Kidney (tissue), 14 donors: ENCODE data around the gene CCT7. TPM values are rescaled to one million over a fixed set of nuclear protein-coding genes. Genes with fewer than 3 reads are reported as not detected.

Experiments used
- DNase-seq, 5 donors: peaks; one replicate each; pipeline ENCODE4 v3.0.0-alpha.2; 2013 to 2020
- FAIRE-seq: peaks from 2 replicates; lab custom pipeline; 2012; peaks lifted over from hg19 to GRCh38; lab: Jason Lieb, UNC
- H3K27ac ChIP-seq, 2 donors: one replicate each; pipeline ENCODE4 v1.7.0; 2013; ENCODE audit warnings: low read depth in 2 of 2, low read length in 2 of 2, inconsistent platforms in 1 of 2
- H3K27me3 ChIP-seq: one replicate; pipeline ENCODE4 v1.7.1; 2013; ENCODE audit warnings: low read length, inconsistent platforms; ENCODE audit not compliant: control insufficient read depth, insufficient read depth
- H3K36me3 ChIP-seq, 3 donors: one replicate each; pipeline versions ENCODE4 v1.7.0 to v1.7.1; 2013; ENCODE audit warnings: low read length in 3 of 3, control low read depth in 1 of 3, inconsistent platforms in 1 of 3; ENCODE audit not compliant: insufficient read depth in 3 of 3, control insufficient read depth in 2 of 3
- H3K4me1 ChIP-seq, 3 donors: one replicate each; pipeline versions ENCODE4 v1.7.0 to v1.7.1; 2013; ENCODE audit warnings: low read length in 3 of 3, inconsistent platforms in 1 of 3, low read depth in 1 of 3; ENCODE audit not compliant: control insufficient read depth in 2 of 3, insufficient read depth in 2 of 3
- H3K4me3 ChIP-seq, 3 donors: one replicate each; pipeline versions ENCODE4 v1.7.0 to v1.8.1; 2013; ENCODE audit warnings: low read length in 3 of 3, control low read depth in 1 of 3, inconsistent platforms in 1 of 3
- H3K9ac ChIP-seq, 3 donors: one replicate each; pipeline versions ENCODE4 v1.7.0 to v1.7.1; 2013; ENCODE audit warnings: low read length in 3 of 3, control low read depth in 1 of 3, inconsistent platforms in 1 of 3
- H3K9me3 ChIP-seq, 3 donors: one replicate each; pipeline versions ENCODE4 v1.7.0 to v1.7.1; 2013; ENCODE audit warnings: low read length in 3 of 3, control low read depth in 1 of 3, inconsistent platforms in 1 of 3; ENCODE audit not compliant: control insufficient read depth in 2 of 3, insufficient read depth in 1 of 3
- intact Hi-C: fragments of 100-400 bp; cut with DNase I; formaldehyde crosslinking; loops from one replicate; pipeline ENCODE4 v1.11.1; 2022
- polyA plus RNA-seq: library from polyadenylated mRNA; stranded (reverse); fragments of 350-450 nt; fragmentation: Illumina TruSeq; extraction: RNeasy Lipid Tissue Mini Kit (QIAGEN cat#74804); gene quantifications from one replicate; pipeline ENCODE4 v1.2.3, GENCODE V29; 2014; ENCODE audit warnings: low read depth, low replicate concordance; ENCODE audit not compliant: insufficient read depth
- total RNA-seq: library from RNA; stranded (reverse); fragmentation: NEBNext Ultra II Directional; extraction: Animal tissue kit (Norgen Biotek cat#: 25700); gene quantifications from one replicate; pipeline ENCODE4 v1.2.1, GENCODE V29; 2021
- TF ChIP-seq, protein P1 (sequence below): IDR thresholded peaks from 3 replicates; pipeline ENCODE4 v1.5.1; 2012; ENCODE audit warnings: mild to moderate bottlenecking, moderate library complexity, borderline replicate concordance; ENCODE audit not compliant: insufficient read depth; ENCODE audit errors: extremely low read depth
- donor health status: control.
- donor health status: control.
- donor health status: control.
- donor health status: control.
- donor health status: control.
- donor health status: DM: yes; HTN: yes; CAD: no.
- donor health status: Normal renal cell carcinoma (clear cell type).

The CCT7 gene
- total and polyA plus RNA-seq, 2 donors from 2014 or later = 164 to 173 TPM

DNA sequence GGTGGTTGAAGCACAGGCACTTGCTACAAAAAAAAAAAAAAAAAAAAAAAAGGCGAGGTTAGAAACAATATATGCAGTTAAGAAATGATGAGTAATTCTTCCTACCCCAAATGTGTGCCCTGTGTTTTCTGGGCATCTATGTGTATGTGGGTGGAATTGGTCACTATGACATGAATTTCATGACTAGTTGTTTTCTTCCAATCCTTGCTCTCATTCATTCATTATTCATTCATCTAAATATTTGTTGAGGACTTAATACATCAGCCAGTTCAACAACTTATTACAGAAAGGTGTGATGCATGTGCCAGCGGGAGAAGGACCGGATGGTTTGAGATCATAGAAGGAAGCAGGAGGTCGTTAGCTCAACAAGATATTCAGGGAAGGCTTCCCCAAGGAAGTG lies 67.5 kb downstream of the CCT7 start:
- Histone ChIP-seq H3K27ac (no peak overlapping the region), H3K27me3 (no peaks in the 10 kb centered on the region), H3K4me3 (no peak overlapping the region), H3K9me3 (no peaks in the 10 kb centered on the region), H3K36me3 (no peaks in the 10 kb centered on the region), H3K9ac (no peak overlapping the region), H3K4me1 (no peaks in the 10 kb centered on the region)
- no peak for FAIRE-seq
- TF ChIP-seq, protein P1, sequence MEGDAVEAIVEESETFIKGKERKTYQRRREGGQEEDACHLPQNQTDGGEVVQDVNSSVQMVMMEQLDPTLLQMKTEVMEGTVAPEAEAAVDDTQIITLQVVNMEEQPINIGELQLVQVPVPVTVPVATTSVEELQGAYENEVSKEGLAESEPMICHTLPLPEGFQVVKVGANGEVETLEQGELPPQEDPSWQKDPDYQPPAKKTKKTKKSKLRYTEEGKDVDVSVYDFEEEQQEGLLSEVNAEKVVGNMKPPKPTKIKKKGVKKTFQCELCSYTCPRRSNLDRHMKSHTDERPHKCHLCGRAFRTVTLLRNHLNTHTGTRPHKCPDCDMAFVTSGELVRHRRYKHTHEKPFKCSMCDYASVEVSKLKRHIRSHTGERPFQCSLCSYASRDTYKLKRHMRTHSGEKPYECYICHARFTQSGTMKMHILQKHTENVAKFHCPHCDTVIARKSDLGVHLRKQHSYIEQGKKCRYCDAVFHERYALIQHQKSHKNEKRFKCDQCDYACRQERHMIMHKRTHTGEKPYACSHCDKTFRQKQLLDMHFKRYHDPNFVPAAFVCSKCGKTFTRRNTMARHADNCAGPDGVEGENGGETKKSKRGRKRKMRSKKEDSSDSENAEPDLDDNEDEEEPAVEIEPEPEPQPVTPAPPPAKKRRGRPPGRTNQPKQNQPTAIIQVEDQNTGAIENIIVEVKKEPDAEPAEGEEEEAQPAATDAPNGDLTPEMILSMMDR = no peak
- intact Hi-C loops = no loop called here
- no peak for DNase-seq

Other genes starting within 250 kb of the CCT7 start
- gene SFXN5, start 162.6 kb upstream of the CCT7 start, total RNA-seq = 21.4 TPM
- gene SFXN5, start 162.6 kb upstream of the CCT7 start, polyA plus RNA-seq = 35.9 TPM
- 57.1 TPM for gene RAB11FIP5, start 121.4 kb upstream of the CCT7 start, total RNA-seq
- 49.6 TPM for gene RAB11FIP5, start 121.4 kb upstream of the CCT7 start, polyA plus RNA-seq
- gene NOTO, start 31.7 kb upstream of the CCT7 start, total RNA-seq = not detected
- gene NOTO, start 31.7 kb upstream of the CCT7 start, polyA plus RNA-seq = not detected
- gene SMYD5, start 20.1 kb upstream of the CCT7 start, total RNA-seq = 23.5 TPM
- 20.8 TPM for gene SMYD5, start 20.1 kb upstream of the CCT7 start, polyA plus RNA-seq
- 16.1 TPM for gene PRADC1, start 1.1 kb upstream of the CCT7 start, total RNA-seq
- 57.7 TPM for gene PRADC1, start 1.1 kb upstream of the CCT7 start, polyA plus RNA-seq
- 5.2 TPM for gene FBXO41, start 50.2 kb downstream of the CCT7 start, total RNA-seq
- 0.49 TPM for gene FBXO41, start 50.2 kb downstream of the CCT7 start, polyA plus RNA-seq
- not detected for gene EGR4, start 59.2 kb downstream of the CCT7 start, total RNA-seq
- gene EGR4, start 59.2 kb downstream of the CCT7 start, polyA plus RNA-seq = not detected
- gene ALMS1, start 151.5 kb downstream of the CCT7 start, total RNA-seq = 26.2 TPM
- gene ALMS1, start 151.5 kb downstream of the CCT7 start, polyA plus RNA-seq = 9.2 TPM